GM18498 (cell line): Measurements from ENCODE around the gene DNAH11.
A peak's percentile ranks its signal among the peaks of the same experiment; 100 is the strongest.
"Not testable (repeated sequence)": the region's sequence is repeated elsewhere in the genome, so short reads cannot be mapped to it uniquely, and the experiment has no call there.

Experiments used
- ATAC-seq: cut with Tn5 transposase; IDR thresholded peaks from one replicate; pipeline ENCODE4 v1.9.1; 2021; ENCODE audit warnings: mild to moderate bottlenecking, moderate library complexity; ENCODE audit not compliant: unreplicated experiment

DNAH11 gene

GRCh38 chr7:21918216-21918615, 375.4 kb downstream of the DNAH11 start:
- no peak for ATAC-seq

- ATAC-seq: no peak
These were observed 378.1 kb downstream of the DNAH11 start for GRCh38 chr7:21920936-21921335.

- ATAC-seq: no peak
These were observed 379.8 kb downstream of the DNAH11 start for GRCh38 chr7:21922605-21923004.

GRCh38 chr7:21923658-21924057, 380.8 kb downstream of the DNAH11 start:
- ATAC-seq: no peak

GRCh38 chr7:21926448-21926847, 383.6 kb downstream of the DNAH11 start:
- ATAC-seq: no peak

- ATAC-seq: no peak
These were observed 384.9 kb downstream of the DNAH11 start for GRCh38 chr7:21927693-21928092.

GRCh38 chr7:21933293-21933692, 390.5 kb downstream of the DNAH11 start:
- not testable (repeated sequence) for ATAC-seq

- no peak for ATAC-seq
These were observed 392.0 kb downstream of the DNAH11 start for GRCh38 chr7:21934808-21935207.

GRCh38 chr7:21938463-21938862, 395.6 kb downstream of the DNAH11 start:
- no peak for ATAC-seq

GRCh38 chr7:21939136-21939857, 396.5 kb downstream of the DNAH11 start:
- ATAC-seq: peak; percentile 69

GRCh38 chr7:21939858-21940372, 397.1 kb downstream of the DNAH11 start:
- ATAC-seq: no peak

- ATAC-seq: no peak
These were observed 398.8 kb downstream of the DNAH11 start for GRCh38 chr7:21941611-21942141.

GRCh38 chr7:21942955-21943354, 400.1 kb downstream of the DNAH11 start:
- ATAC-seq: no peak

GRCh38 chr7:21943436-21943835, 400.6 kb downstream of the DNAH11 start:
- ATAC-seq: no peak

GRCh38 chr7:21944616-21945453, 402.0 kb downstream of the DNAH11 start:
- no peak for ATAC-seq

- peak; percentile 89 for ATAC-seq
These were observed 402.8 kb downstream of the DNAH11 start, which contains the start of gene CDCA7L for GRCh38 chr7:21945454-21946221. Gene CDCA7L, minus strand, starts transcription at chr7:21945899. Its CDS starts 95 bp downstream, at chr7:21945804.

- no peak for ATAC-seq
These were observed 403.4 kb downstream of the DNAH11 start for GRCh38 chr7:21946222-21946709.

- no peak for ATAC-seq
These were observed 404.2 kb downstream of the DNAH11 start for GRCh38 chr7:21947056-21947455.

- no peak for ATAC-seq
These were observed 405.1 kb downstream of the DNAH11 start for GRCh38 chr7:21947946-21948345.

GRCh38 chr7:21948364-21948763, 405.5 kb downstream of the DNAH11 start:
- ATAC-seq: no peak
